GM12878 (cell line): ENCODE results near the gene ZNF18. TPM values are rescaled to one million over a fixed set of nuclear protein-coding genes. Genes with fewer than 3 reads are reported as not detected.

Source experiments
- polyA plus RNA-seq, 11 experiments: library from polyadenylated mRNA; depleted of rRNA in 4 of 11; unstranded in 6 of 11; stranded (reverse) in 5 of 11; fragments of >200 nt; fragmentation: Nextera tagmentation in 4 of 11; fragmentation: Illumina TruSeq in 1 of 11; extraction: Ambion mirVana in 4 of 11; extraction: Trizol in 1 of 11; gene quantifications; 1 replicate in 1 of 11; 2 replicates in 10 of 11; pipeline versions ENCODE4 v1.2.1 to v1.2.3, GENCODE V29; 2011 to 2016; ENCODE audit warnings: inconsistent platforms in 2 of 11, missing spikeins in 2 of 11, low read depth in 1 of 11
- small RNA-seq: library from RNA; depleted of rRNA; stranded (forward); fragments of <200 nt; gene quantifications from one replicate; pipeline ENCODE3, GENCODE V24; 2014
- total RNA-seq, 4 experiments: library from RNA; depleted of rRNA in 3 of 4; stranded (reverse); fragments of >200 nt in 3 of 4; fragmentation: Illumina TruSeq in 1 of 4; extraction: Trizol in 1 of 4; gene quantifications; 2 replicates each; pipeline versions ENCODE4 v1.2.1 to v1.2.3, GENCODE V29; 2013 to 2021

ZNF18 gene
- total and polyA plus RNA-seq, 10 of the 15 experiments (the other 5 are each of a cell fraction or from before 2014, with no cell fraction given): 4.6 to 10.2 (median 9.1) TPM

Small RNAs within 50 kb of the gene (small RNA-seq; reads per million reads assigned to genes)
- gene RNU11-2P: not detected

Other genes starting within 250 kb of the ZNF18 start
- 23.0 and 30.5 TPM in 2 replicates for gene MAP2K4, start 23.4 kb upstream of the ZNF18 start, total RNA-seq (2014; rRNA removed)
- 25.7 and 26.3 TPM in 2 replicates for gene MAP2K4, start 23.4 kb upstream of the ZNF18 start, total RNA-seq (2014; rRNA removed; fragmentation: Illumina TruSeq; extraction: Trizol)
- 25.7 and 32.3 TPM in 2 replicates for gene MAP2K4, start 23.4 kb upstream of the ZNF18 start, total RNA-seq (2021)
- 32.5 and 43.0 TPM in 2 replicates for gene MAP2K4, start 23.4 kb upstream of the ZNF18 start, polyA plus RNA-seq (2011; rRNA removed)
- 24.8 and 27.2 TPM in 2 replicates for gene MAP2K4, start 23.4 kb upstream of the ZNF18 start, polyA plus RNA-seq (2014; fragmentation: Illumina TruSeq; extraction: Trizol)
- 1 to 10 TPM; 5.4 to 10.0 TPM for gene MAP2K4, start 23.4 kb upstream of the ZNF18 start, polyA plus RNA-seq (2014; fragmentation: Nextera tagmentation; extraction: Ambion mirVana)
- 15.6 and 19.4 TPM in 2 replicates for gene MAP2K4, start 23.4 kb upstream of the ZNF18 start, polyA plus RNA-seq (2014; rRNA removed)
- 10 to 100 TPM; 32.6 to 34.1 TPM for gene MAP2K4, start 23.4 kb upstream of the ZNF18 start, polyA plus RNA-seq (2016; fragmentation: Nextera tagmentation; extraction: Ambion mirVana)